Stimulated activated CD4-positive, alpha-beta T cell treated with anti-CD3 and anti-CD28 coated beads, Interleukin-4, amount 100 ng/mL, for 4 hours (primary cell): Measurements from ENCODE around the gene SPSB2.

ENCODE experiments used
- DNase-seq, 2 experiments: peaks; one replicate each; pipeline ENCODE4 v3.0.0-alpha.2; 2020

SPSB2 gene

DNA sequence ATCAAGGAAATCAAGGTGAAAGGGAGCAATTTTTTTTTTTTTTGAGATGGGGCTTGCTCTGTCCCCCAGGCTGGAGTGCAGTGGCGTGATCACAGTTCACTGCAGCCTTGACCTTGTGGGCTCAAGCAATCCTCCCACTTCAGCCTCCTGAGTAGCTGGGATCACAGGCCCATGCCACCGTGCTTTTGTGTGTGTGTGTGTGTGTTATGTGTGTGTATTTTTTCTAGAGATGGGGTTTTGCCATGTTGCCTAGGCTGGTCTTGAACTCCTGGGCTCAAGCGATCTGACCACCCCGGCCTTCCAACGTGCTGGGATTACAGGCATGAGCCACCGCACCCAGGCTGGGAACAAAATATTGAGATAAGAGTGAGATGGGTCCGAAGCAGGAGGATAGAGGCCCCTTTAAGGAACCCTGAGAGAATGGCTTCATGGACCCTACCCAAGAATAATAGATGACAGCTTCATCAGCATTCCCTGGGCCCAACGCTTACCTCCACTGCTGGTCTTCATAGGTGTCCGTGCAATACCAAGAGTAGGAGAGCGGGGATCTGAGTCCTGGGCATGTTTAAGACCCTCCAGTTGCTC, 23.0 kb downstream of the SPSB2 start:
- no peak for DNase-seq

GRCh38 chr12:6849427-6849826, 23.7 kb downstream of the SPSB2 start:
- no peak for DNase-seq

DNA sequence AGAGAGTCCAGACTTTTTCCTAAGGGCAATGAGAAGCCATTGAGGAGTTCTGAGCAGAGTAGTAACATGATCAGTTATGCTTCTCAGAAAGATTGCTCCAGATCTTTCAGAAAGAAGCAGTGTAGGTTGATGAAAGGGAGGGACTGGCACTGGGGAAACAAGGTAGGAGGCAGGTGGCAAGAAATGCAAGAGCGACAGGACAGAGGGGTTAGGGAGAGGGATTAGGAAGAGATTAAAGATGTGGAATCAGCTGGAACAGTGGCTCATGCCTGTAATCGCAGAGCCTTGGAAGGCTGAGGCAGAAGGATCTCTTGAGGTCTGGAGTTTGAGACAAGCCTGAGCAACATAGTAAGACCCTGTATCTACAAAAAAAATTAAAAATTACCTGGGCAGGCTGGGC, 25.4 kb downstream of the SPSB2 start:
- no peak for DNase-seq

DNA sequence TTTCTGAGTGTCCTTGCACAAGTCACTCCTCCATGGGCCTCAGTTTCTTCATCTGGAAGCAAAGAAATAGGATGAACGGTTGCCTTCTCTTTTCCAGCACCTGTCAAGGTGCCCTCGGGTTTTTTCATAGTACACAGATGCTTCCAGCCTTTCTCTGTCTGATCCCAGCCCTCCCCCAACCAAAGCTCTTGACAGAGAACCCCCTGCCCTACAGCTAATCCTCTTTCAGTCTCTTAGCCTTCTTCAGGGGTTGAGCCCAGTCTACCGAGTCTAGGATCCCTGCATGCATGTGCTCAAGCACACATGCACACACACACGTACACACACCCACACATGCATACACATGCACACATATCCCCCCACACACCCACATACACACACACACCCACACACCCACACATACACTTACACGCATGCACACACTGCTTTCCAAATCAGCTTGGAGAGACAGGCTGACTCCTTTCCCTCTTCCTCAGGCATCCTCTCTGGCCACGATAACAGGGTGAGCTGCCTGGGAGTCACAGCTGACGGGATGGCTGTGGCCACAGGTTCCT, 26.7 kb downstream of the SPSB2 start:
- DNase-seq: no peak

- DNase-seq: no peak
Observed at GRCh38 chr12:6845395-6845794, 27.7 kb downstream of the SPSB2 start.

DNA sequence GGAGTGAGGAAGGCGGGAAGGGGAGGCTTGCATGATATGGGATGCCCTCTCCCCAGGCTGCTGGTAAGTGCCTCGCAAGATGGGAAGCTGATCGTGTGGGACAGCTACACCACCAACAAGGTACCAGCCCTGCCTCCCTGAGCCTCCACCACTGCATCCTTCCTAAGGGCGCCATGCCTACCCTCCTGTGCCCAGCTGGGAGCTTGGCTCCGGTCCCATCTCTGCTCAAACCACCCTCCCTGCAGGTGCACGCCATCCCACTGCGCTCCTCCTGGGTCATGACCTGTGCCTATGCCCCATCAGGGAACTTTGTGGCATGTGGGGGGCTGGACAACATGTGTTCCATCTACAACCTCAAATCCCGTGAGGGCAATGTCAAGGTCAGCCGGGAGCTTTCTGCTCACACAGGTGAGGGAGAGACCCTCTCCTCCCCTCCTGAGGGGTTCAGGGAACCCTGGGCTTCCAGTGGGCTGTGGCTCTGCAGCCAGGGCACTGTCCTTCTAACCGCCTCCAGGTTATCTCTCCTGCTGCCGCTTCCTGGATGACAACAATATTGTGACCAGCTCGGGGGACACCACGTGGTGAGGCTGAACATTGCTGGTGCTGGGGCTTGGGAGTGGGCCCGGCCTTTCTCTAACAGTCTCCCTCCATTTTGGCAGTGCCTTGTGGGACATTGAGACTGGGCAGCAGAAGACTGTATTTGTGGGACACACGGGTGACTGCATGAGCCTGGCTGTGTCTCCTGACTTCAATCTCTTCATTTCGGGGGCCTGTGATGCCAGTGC, 29.8 kb downstream of the SPSB2 start:
- no peak for DNase-seq

DNA sequence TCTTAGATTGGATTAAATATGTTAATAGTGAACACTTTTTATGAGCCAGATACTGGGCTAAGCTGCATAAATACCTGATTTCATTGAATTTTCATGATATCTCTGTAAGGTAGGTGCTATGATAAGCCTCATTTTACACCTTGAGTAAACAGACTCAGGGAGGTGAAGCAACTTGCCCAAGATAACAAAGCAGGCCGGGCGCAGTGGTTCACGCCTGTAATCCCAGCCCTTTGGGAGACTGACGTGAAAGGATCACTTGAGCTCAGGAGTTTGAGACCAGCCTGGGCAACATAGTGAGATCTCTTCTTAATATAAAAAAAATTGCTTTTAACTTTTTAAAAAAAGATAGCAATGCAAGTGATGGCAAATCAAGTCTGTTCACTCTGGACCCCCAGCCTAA, 31.0 kb downstream of the SPSB2 start:
- DNase-seq: no peak

- no peak for DNase-seq
Observed at GRCh38 chr12:6840761-6841515, 32.2 kb downstream of the SPSB2 start, which contains the start of gene GNB3. Gene GNB3, plus strand, starts transcription at chr12:6840925. Its CDS starts 363 bp downstream, at chr12:6841288.

DNA sequence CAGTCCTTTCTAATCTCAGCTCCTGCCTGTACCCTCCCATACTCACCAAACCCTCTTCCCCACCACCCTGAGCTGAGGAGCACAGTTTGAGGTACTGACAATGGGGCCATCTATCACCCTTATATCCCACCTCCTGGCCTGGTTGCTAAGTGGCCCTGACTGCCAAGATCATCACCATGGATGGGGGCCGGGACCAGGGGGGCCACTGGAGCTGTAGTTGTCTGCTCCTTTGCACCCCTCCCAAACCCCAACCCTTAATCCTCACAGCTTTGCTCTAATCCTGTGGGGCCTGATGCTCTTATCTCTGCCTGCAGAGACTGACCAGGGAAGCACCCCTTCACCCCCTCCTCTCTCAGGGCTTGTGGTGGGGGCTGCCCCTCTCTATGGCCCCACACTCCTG, 32.8 kb downstream of the SPSB2 start:
- DNase-seq: no peak

DNA sequence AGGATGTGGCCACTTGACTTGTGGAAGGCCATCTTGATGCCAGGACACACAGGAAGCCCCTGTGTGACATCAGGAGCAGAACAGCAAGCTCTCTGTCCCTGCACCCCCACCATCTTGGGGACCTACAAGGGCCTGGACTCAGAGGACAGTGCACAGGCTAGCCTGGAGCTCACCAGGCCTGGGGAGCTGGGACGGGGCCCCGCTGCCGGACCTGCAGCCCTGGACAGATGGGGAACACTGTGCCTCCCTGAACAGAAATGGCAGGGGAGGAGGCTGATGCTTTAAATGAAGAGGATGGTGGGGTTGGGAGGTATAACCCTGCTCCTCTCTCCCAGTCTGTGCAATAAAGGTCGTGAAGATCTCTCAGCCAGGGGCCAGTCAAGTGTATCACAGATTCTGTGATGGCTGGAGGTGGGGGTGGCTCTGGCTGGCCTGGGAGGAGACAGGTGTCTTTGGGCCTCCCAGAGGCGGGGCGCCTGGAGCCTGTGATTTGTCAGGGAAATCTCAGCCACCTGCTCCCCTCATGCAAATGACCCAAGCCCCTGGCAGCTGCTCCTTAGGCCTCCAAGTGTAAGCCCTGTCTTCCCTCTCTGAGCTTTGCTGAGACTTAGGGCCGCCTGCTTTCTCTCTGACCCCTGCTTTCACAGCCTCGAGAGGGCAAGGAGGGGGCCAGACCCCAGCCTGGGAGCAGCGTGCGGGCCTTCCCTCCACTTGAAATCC, 33.5 kb downstream of the SPSB2 start:
- no peak for DNase-seq

DNA sequence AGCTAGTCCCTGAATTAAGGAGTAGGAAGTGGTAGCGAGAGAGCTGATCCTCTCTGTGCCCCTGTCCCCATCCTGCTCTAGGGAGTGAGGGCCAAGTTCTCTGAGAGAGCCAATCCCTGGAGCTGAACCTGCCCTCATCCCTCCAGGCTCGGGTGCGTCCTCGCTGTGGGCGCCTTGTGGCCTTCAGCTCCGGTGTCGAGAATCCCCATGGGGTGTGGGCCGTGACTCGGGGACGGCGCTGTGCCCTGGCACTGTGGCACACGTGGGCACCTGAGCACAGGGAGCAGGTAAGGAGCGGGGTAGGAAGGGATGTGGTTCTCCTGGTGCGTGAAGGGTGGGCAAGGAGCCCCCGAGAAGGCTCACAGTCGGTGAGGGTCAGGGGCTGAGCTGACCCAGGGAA, 34.2 kb downstream of the SPSB2 start:
- DNase-seq: no peak

- DNase-seq: no peak
Observed at GRCh38 chr12:6837370-6838060, 35.6 kb downstream of the SPSB2 start.

- no peak for DNase-seq
Observed at GRCh38 chr12:6836851-6837250, 36.3 kb downstream of the SPSB2 start.

DNA sequence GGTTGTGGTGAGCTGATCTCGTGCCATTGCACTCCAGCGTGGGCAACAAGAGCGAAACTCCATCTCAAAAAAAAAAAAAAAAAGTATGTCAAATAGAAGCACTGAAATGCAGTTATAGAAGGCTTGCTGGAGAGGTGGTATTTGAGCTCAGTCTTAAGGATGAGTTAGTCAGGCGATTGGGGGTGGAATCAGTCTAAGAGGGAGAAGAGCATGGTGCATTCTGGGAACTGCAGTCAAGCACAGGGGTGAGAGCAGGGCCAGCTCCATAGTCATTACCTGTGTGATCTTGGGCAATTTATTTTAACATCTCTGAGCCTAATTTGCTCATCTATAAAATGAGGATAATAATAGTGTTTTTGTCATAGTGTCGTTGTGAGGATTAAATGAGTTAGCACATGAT, 38.2 kb downstream of the SPSB2 start:
- DNase-seq: no peak

- no peak for DNase-seq
Observed at GRCh38 chr12:6834254-6834653, 38.8 kb downstream of the SPSB2 start.

DNA sequence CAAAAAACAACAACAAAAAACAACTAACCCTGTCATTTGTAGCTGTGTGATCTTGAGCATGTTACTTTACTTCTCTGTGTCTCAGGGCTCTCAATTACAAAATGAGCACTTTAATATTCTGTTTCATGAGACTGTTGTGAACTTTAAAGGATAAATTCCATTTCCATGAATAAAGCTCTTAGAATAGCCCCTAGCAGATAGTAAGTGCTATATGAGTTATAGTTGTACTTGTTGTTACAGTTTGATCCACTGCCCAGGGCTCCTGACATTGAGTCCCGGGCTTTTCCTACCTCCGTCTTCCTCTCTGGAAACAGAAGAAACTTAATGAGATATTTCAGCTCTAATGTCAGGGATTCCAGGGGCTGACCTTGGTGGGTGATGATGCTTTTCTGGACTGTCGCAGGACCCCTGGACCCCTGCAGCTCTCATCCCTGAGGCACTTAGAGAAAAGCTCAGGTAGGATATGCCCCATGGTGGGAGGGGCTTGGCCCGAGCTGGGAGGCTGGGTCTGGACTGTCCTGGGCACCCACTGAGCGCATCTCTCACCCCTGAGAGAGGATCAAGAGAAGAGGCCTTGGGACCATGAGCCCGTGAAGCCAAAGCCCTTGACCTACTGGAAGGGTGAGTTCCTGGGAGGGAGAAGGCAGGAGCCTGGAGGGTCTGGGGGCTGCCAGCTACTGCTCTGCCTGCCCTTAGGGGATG, 39.8 kb downstream of the SPSB2 start:
- no peak for DNase-seq

- no peak for DNase-seq
Observed at GRCh38 chr12:6832125-6832524, 41.0 kb downstream of the SPSB2 start.

DNA sequence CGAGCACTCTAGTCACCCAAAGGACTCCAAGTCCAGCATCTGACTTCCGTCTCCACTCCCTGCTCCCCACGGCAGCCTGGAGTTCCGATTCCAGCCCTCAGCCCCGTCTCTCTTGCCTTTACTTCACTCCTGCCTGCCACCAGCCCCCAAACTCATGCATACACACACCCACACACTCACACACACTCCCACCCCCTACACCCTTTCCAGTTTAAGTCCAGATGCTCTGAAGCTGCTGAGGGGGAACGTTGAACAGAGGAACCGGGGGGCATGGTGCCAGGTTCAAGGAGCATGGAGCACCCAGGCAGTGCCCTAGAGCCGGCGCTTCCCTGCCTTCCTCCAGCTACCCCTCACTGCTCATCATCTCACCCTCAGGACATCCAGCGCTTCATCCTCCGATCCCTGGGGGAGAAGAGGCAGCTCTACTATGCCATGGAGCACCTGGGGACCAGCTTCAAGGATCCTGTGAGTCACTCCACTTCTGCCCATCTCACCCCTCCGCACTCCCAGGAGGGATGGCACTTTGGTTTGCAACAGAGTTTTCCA, 41.6 kb downstream of the SPSB2 start:
- DNase-seq: no peak

DNA sequence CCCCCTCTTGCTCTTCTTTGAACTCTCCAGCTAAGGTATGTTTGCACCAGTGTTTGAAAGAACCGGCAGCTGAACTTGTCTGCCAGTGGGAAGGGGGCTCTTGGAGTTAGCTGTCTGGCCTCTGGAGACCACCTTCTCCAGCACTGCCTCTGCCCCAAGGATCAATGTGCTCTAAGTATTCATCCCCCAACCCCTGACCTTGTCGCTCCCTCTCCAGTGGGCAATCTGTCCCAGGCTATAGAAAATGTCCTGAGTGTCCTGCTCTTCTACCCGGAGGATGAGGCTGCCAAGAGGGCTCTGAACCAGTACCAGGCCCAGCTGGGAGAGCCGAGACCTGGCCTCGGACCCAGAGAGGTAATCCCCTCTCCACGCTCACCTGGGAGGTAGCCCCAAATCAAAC, 42.1 kb downstream of the SPSB2 start:
- DNase-seq: no peak

GRCh38 chr12:6830286-6830890, 42.7 kb downstream of the SPSB2 start:
- DNase-seq: no peak
